Endothelial cell of umbilical vein (primary cell): ENCODE results near the gene DNASE2. TPM values are rescaled to one million over a fixed set of nuclear protein-coding genes. Genes with fewer than 3 reads are reported as not detected.

ENCODE experiments used
- BruUV-seq: library from RNA; stranded (reverse); fragments of 400-500 nt; replicated peaks from 2 replicates; lab custom pipeline; 2021; lab: Mats Ljungman, UMichigan
- CTCF ChIA-PET: fragments of 300-600, 350-600 bp; sonication (Branson Sonifier 250); formaldehyde crosslinking; loops from one replicate; lab custom pipeline; 2021; ENCODE audit warnings: antibody characterized with exemption, inconsistent platforms; lab: Charles Lee
- POLR2A ChIA-PET: fragments of 300-600, 350-600 bp; sonication (Branson Sonifier 250); formaldehyde crosslinking; loops from one replicate; lab custom pipeline; 2021; ENCODE audit warnings: antibody characterized with exemption, inconsistent platforms; lab: Charles Lee
- DNase-seq: peaks from one replicate; pipeline ENCODE4 v3.0.0-alpha.2; 2011; ENCODE audit warnings: low read depth, low spot score
- FAIRE-seq: peaks from 2 replicates; lab custom pipeline; 2011; peaks lifted over from hg19 to GRCh38; lab: Jason Lieb, UNC
- H2AFZ ChIP-seq: 2 replicates; pipeline ENCODE4 v1.6.0; 2012; ENCODE audit warnings: low read depth, low read length, control low read depth, inconsistent platforms
- H3K27ac ChIP-seq: 2 replicates; pipeline ENCODE4 v1.5.1; 2011; ENCODE audit warnings: low read depth, mild to moderate bottlenecking, control low read depth, low read length, moderate library complexity; ENCODE audit not compliant: insufficient read depth
- H3K27me3 ChIP-seq, 2 experiments: 2 replicates each; pipeline versions ENCODE4 v1.6.0 to v1.6.1; 2011; ENCODE audit warnings: low read length in 2 of 2, mixed read lengths in 1 of 2; ENCODE audit not compliant: control insufficient read depth in 2 of 2, insufficient read depth in 2 of 2
- H3K36me3 ChIP-seq, 2 experiments: 2 replicates in 1 of 2; 3 replicates in 1 of 2; pipeline ENCODE4 v1.5.1; 2011; ENCODE audit warnings: low read length in 2 of 2, mild to moderate bottlenecking in 1 of 2, moderate library complexity in 1 of 2; ENCODE audit not compliant: control insufficient read depth in 2 of 2, insufficient read depth in 2 of 2; ENCODE audit errors: extremely low read depth in 1 of 2
- H3K4me1 ChIP-seq: 3 replicates; pipeline ENCODE4 v1.5.1; 2011; ENCODE audit warnings: mild to moderate bottlenecking, low read length; ENCODE audit not compliant: control insufficient read depth, insufficient read depth; ENCODE audit errors: extremely low read depth
- H3K4me2 ChIP-seq: 2 replicates; pipeline ENCODE4 v1.6.1; 2011; ENCODE audit warnings: low read length, control low read depth, mixed read lengths; ENCODE audit not compliant: insufficient read depth
- H3K4me3 ChIP-seq, 3 experiments: fragments of 200-600 bp in 1 of 3; sonication (generic), shearing (Covaris generic) in 1 of 3; replicated peaks in 1 of 3; 2 replicates each; pipeline ENCODE4 v1.5.1; 2011 to 2016; ENCODE audit warnings: control low read depth in 3 of 3, low read length in 3 of 3, mild to moderate bottlenecking in 2 of 3, inconsistent platforms in 1 of 3, low read depth in 1 of 3, moderate library complexity in 1 of 3; ENCODE audit not compliant: insufficient read depth in 1 of 3
- H3K79me2 ChIP-seq: 2 replicates; pipeline ENCODE4 v1.6.0; 2012; ENCODE audit warnings: low read length, inconsistent platforms; ENCODE audit not compliant: control insufficient read depth, insufficient read depth
- H3K9ac ChIP-seq: replicated peaks from 2 replicates; pipeline ENCODE3; 2011; ENCODE audit warnings: low read length, control low read depth; ENCODE audit not compliant: insufficient read depth; ENCODE audit errors: extremely low read depth
- H3K9me1 ChIP-seq: replicated peaks from 3 replicates; pipeline ENCODE4 v1.6.0; 2011; ENCODE audit warnings: mild to moderate bottlenecking, low read length; ENCODE audit not compliant: control insufficient read depth, insufficient read depth; ENCODE audit errors: extremely low read depth
- H3K9me3 ChIP-seq: replicated peaks from 2 replicates; pipeline ENCODE4 v1.5.1; 2012; ENCODE audit warnings: low read length, inconsistent platforms; ENCODE audit not compliant: control insufficient read depth, insufficient read depth
- H4K20me1 ChIP-seq: replicated peaks from 2 replicates; pipeline ENCODE3; 2011; ENCODE audit warnings: mild to moderate bottlenecking, low read length; ENCODE audit not compliant: control insufficient read depth, insufficient read depth; ENCODE audit errors: extremely low read depth
- CTCF ChIP-seq, 2 donors: IDR thresholded peaks; 1 replicate in 1 of 2; 2 replicates in 1 of 2; pipeline ENCODE4 v1.5.1; 2011; ENCODE audit warnings: low read length in 2 of 2, mild to moderate bottlenecking in 2 of 2, moderate library complexity in 2 of 2, control low read depth in 1 of 2, inconsistent platforms in 1 of 2, low read depth in 1 of 2; ENCODE audit not compliant: insufficient read depth in 1 of 2; ENCODE audit errors: extremely low read depth in 1 of 2
- EZH2 ChIP-seq: IDR thresholded peaks from 2 replicates; pipeline ENCODE4 v1.6.1; 2012; ENCODE audit warnings: borderline replicate concordance, low read depth, mild to moderate bottlenecking, moderate library complexity, low read length, inconsistent platforms; ENCODE audit not compliant: severe bottlenecking
- GATA2 ChIP-seq: IDR thresholded peaks from 2 replicates; pipeline ENCODE4 v1.7.0; 2011; ENCODE audit warnings: low read depth, mild to moderate bottlenecking, moderate library complexity, mixed read lengths, low read length; ENCODE audit not compliant: insufficient read length, insufficient read depth
- JUN ChIP-seq: IDR thresholded peaks from 2 replicates; pipeline ENCODE4 v1.6.1; 2011; ENCODE audit warnings: borderline replicate concordance, low read depth; ENCODE audit not compliant: insufficient read length, insufficient read depth
- MYC ChIP-seq: IDR thresholded peaks from one replicate; pipeline ENCODE4 v1.6.1; 2011; ENCODE audit warnings: mild to moderate bottlenecking, low read depth, low read length
- POLR2A ChIP-seq: IDR thresholded peaks from 2 replicates; pipeline ENCODE4 v1.6.1; 2012; ENCODE audit warnings: low read depth, mild to moderate bottlenecking, control low read depth, low read length
- POLR2AphosphoS5 ChIP-seq: IDR thresholded peaks from 2 replicates; pipeline ENCODE4 v1.6.1; 2012; ENCODE audit warnings: low read depth, mild to moderate bottlenecking, control low read depth, low read length, moderate library complexity; ENCODE audit not compliant: insufficient read depth
- dilution Hi-C: fragments of 300-500 bp; cut with MboI; formaldehyde crosslinking; loops from one replicate; pipeline ENCODE4 v1.15.0; 2019; ENCODE audit warnings: low sequenced_read_pairs; ENCODE audit not compliant: extremely low pct_ligation_motif_present
- intact Hi-C: fragments of 100-400 bp; cut with micrococcal nuclease; formaldehyde crosslinking; loops from one replicate; pipeline ENCODE4 v1.10.0; 2022
- polyA plus RNA-seq, 4 experiments: library from polyadenylated mRNA; depleted of rRNA in 3 of 4; stranded (reverse) in 3 of 4; unstranded in 1 of 4; fragments of >200 nt; gene quantifications; 2 replicates each; pipeline versions ENCODE4 v1.2.1 to v1.2.3, GENCODE V29; 2011 to 2012; ENCODE audit warnings: missing spikeins in 1 of 4
- total RNA-seq: library from RNA; stranded (reverse); gene quantifications from 2 replicates; pipeline ENCODE4 v1.2.3, GENCODE V29; 2021
- TF ChIP-seq, protein P1 (sequence below): IDR thresholded peaks from 2 replicates; pipeline ENCODE4 v1.6.1; 2011; ENCODE audit not compliant: insufficient read depth, insufficient read length

Gene DNASE2
- total and polyA plus RNA-seq, 2 donors (not counting 3 experiments of a cell fraction or from before 2014, with no cell fraction given), result 31.3 to 51.9 TPM

- FAIRE-seq (no peak), DNase-seq (no peak)
- H4K20me1 ChIP-seq, result no peaks in the 10 kb centered on the region
- no peaks in the 10 kb centered on the region for H3K36me3 ChIP-seq
- H3K27ac ChIP-seq, result no peak overlapping the region
- no peaks in the 10 kb centered on the region for H3K9me1 ChIP-seq
- H3K9ac ChIP-seq, result no peak overlapping the region
- no TSS peak for BruUV-seq
- no peaks in the 10 kb centered on the region for H3K4me1 ChIP-seq
- TF ChIP-seq JUN (no peak), GATA2 (no peak), CTCF (IDR thresholded peaks at IDR 0.05; ENCODE audit: extremely low read depth in 1 of 2, insufficient read depth in 1 of 2, low read depth in 1 of 2, low read length in 2 of 2) (no peak), MYC (no peak), POLR2A (no peak), EZH2 (no peak), POLR2AphosphoS5 (no peak)
- TF ChIP-seq, protein P1, sequence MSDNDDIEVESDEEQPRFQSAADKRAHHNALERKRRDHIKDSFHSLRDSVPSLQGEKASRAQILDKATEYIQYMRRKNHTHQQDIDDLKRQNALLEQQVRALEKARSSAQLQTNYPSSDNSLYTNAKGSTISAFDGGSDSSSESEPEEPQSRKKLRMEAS, result no peak
- intact Hi-C loops, result no loop called here
- CTCF ChIA-PET, result interaction anchor here (0.9 kb wide), 1 partner anchor 153 kb away, joined by 3 read pairs; no protein-coding TSS in a partner anchor
- POLR2A ChIA-PET, result no interaction called here
- H3K9me3 ChIP-seq, result no peaks in the 10 kb centered on the region
- no peaks in the 10 kb centered on the region for H3K79me2 ChIP-seq
- no peak overlapping the region for H3K4me3 ChIP-seq
- H2AFZ ChIP-seq, result no peak overlapping the region
- H3K27me3 ChIP-seq, result peaks cover 3% of the 10 kb centered on the region in 2 experiments
- dilution Hi-C loops, result no loop called here
- no peak overlapping the region for H3K4me2 ChIP-seq
Observed at GRCh38 chr19:12913851-12914690, 32.8 kb upstream of the DNASE2 start.
